GM23338 (cell line): Measurements from ENCODE around the gene CCDC102A. TPM values are rescaled to one million over a fixed set of nuclear protein-coding genes. Genes with fewer than 3 reads are reported as not detected.

Source experiments
- ATAC-seq: fragments of 200-7000 bp; cut with Tn5 transposase; 3 replicates; pipeline ENCODE4 v1.9.1; 2020
- DNase-seq: peaks from one replicate; pipeline ENCODE4 v3.0.0-alpha.2; 2015; ENCODE audit warnings: low spot score
- H2AFZ ChIP-seq: fragments of 200-600 bp; sonication (generic); 2 replicates; pipeline ENCODE4 v1.8.0; 2016; ENCODE audit warnings: antibody characterized with exemption, mild to moderate bottlenecking, moderate library complexity
- H3F3A ChIP-seq: fragments of 200-600 bp; sonication (generic); replicated peaks from 2 replicates; pipeline ENCODE4 v1.8.0; 2017; ENCODE audit warnings: antibody characterized with exemption, mixed run types, low read depth
- H3K27ac ChIP-seq: fragments of 200-600 bp; sonication (generic); 2 replicates; pipeline ENCODE4 v1.6.1; 2016; ENCODE audit warnings: low read depth
- H3K27me3 ChIP-seq: fragments of 200-600 bp; sonication (generic); 2 replicates; pipeline ENCODE4 v1.8.0; 2016; ENCODE audit warnings: mild to moderate bottlenecking, mixed run types, moderate library complexity; ENCODE audit not compliant: insufficient read depth
- H3K36me3 ChIP-seq: fragments of 200-600 bp; sonication (generic); 2 replicates; pipeline ENCODE4 v1.8.0; 2016; ENCODE audit warnings: mild to moderate bottlenecking; ENCODE audit not compliant: insufficient read depth
- H3K4me1 ChIP-seq: fragments of 200-600 bp; sonication (generic); 2 replicates; pipeline ENCODE4 v1.8.0; 2016; ENCODE audit warnings: mild to moderate bottlenecking, moderate library complexity; ENCODE audit not compliant: insufficient read depth
- H3K4me2 ChIP-seq: fragments of 200-600 bp; sonication (generic); 2 replicates; pipeline ENCODE4 v1.7.1; 2017; ENCODE audit warnings: mixed run types
- H3K4me3 ChIP-seq: fragments of 200-600 bp; sonication (generic); 2 replicates; pipeline ENCODE4 v1.6.1; 2016; ENCODE audit warnings: mixed run types
- H3K79me2 ChIP-seq: fragments of 200-600 bp; sonication (generic); replicated peaks from 2 replicates; pipeline ENCODE4 v1.8.0; 2017; ENCODE audit warnings: mild to moderate bottlenecking; ENCODE audit not compliant: insufficient read depth
- H3K9me2 ChIP-seq: fragments of 200-600 bp; sonication (generic); 2 replicates; pipeline ENCODE4 v1.8.0; 2017; ENCODE audit not compliant: insufficient read depth
- H4K20me1 ChIP-seq: fragments of 200-600 bp; sonication (generic); replicated peaks from 2 replicates; pipeline ENCODE4 v1.8.0; 2017; ENCODE audit warnings: mild to moderate bottlenecking; ENCODE audit not compliant: insufficient read depth
- H3K27ac Mint-ChIP-seq: 2 replicates; pipeline ENCODE4 v1.8.0; 2020; ENCODE audit warnings: inconsistent platforms, mild to moderate bottlenecking, moderate library complexity, mixed read lengths
- H3K27me3 Mint-ChIP-seq: 3 replicates; pipeline ENCODE4 v1.8.0; 2022; ENCODE audit warnings: low read depth, mild to moderate bottlenecking, moderate library complexity, mixed read lengths, inconsistent platforms; ENCODE audit not compliant: insufficient read depth, poor library complexity
- H3K36me3 Mint-ChIP-seq: 3 replicates; pipeline ENCODE4 v1.8.0; 2021; ENCODE audit warnings: low read depth, mild to moderate bottlenecking, inconsistent platforms, moderate library complexity, mixed read lengths
- H3K4me1 Mint-ChIP-seq: 3 replicates; pipeline ENCODE4 v1.8.0; 2020; ENCODE audit warnings: mild to moderate bottlenecking, inconsistent platforms, mixed read lengths
- H3K4me3 Mint-ChIP-seq: 3 replicates; pipeline ENCODE4 v1.8.0; 2021; ENCODE audit warnings: moderate library complexity, mild to moderate bottlenecking, inconsistent platforms, mixed read lengths
- H3K9me3 Mint-ChIP-seq: 3 replicates; pipeline ENCODE4 v1.8.0; 2020; ENCODE audit warnings: moderate library complexity, mild to moderate bottlenecking, inconsistent platforms, mixed read lengths
- CREB1 ChIP-seq: fragments of 250-450 bp; sonication (Bioruptor Pico); IDR thresholded peaks from 2 replicates; pipeline ENCODE4 v1.5.0; 2020; ENCODE audit warnings: low read depth, mild to moderate bottlenecking, moderate library complexity
- EZH2phosphoT487 ChIP-seq: fragments of 200-600 bp; sonication (generic); IDR thresholded peaks from one replicate; pipeline ENCODE4 v1.8.1; 2018; ENCODE audit warnings: antibody characterized with exemption; ENCODE audit not compliant: unreplicated experiment
- JUNB ChIP-seq: IDR thresholded peaks from one replicate; pipeline ENCODE4 v1.6.1; 2016; ENCODE audit warnings: antibody characterized with exemption; ENCODE audit not compliant: unreplicated experiment
- NANOG ChIP-seq: IDR thresholded peaks from 2 replicates; pipeline ENCODE4 v1.6.1; 2016; ENCODE audit warnings: antibody characterized with exemption, borderline replicate concordance
- POLR2AphosphoS5 ChIP-seq: IDR thresholded peaks from 2 replicates; pipeline ENCODE4 v1.6.1; 2016; ENCODE audit warnings: antibody characterized with exemption, low read depth
- STAT1 ChIP-seq: IDR thresholded peaks from one replicate; pipeline ENCODE4 v1.6.1; 2016; ENCODE audit warnings: antibody characterized with exemption; ENCODE audit not compliant: unreplicated experiment
- ZNF331 ChIP-seq: fragments of 250-450 bp; sonication (Bioruptor Pico); IDR thresholded peaks from 2 replicates; pipeline ENCODE4 v1.5.0; 2020; ENCODE audit warnings: low read depth, mild to moderate bottlenecking, moderate library complexity
- polyA plus RNA-seq: library from polyadenylated mRNA; unstranded; fragments of >200 nt; fragmentation: Nextera tagmentation; extraction: Ambion mirVana; gene quantifications from 2 replicates; pipeline ENCODE4 v1.2.1, GENCODE V29; 2016
- total RNA-seq: library from RNA; depleted of rRNA; stranded (reverse); fragments of >200 nt; shearing (Covaris generic); gene quantifications from 2 replicates; pipeline ENCODE4 v1.2.3, GENCODE V29; 2014
- TF ChIP-seq, protein P1 (sequence below): IDR thresholded peaks from one replicate; pipeline ENCODE4 v1.6.1; 2018; ENCODE audit warnings: antibody characterized with exemption; ENCODE audit not compliant: unreplicated experiment
- TF ChIP-seq, protein P2 (sequence below), 2 experiments: fragments of 200-600 bp in 1 of 2; sonication (generic) in 1 of 2; conservative IDR thresholded peaks; 2 replicates each; pipeline versions ENCODE4 v1.5.1 to v1.6.1; 2016 to 2017; ENCODE audit warnings: antibody characterized with exemption in 2 of 2, low read depth in 2 of 2, mild to moderate bottlenecking in 2 of 2, moderate library complexity in 1 of 2

CCDC102A gene
- total and polyA plus RNA-seq, 2 experiments from 2014 or later: 2.0 to 5.2 TPM

DNA sequence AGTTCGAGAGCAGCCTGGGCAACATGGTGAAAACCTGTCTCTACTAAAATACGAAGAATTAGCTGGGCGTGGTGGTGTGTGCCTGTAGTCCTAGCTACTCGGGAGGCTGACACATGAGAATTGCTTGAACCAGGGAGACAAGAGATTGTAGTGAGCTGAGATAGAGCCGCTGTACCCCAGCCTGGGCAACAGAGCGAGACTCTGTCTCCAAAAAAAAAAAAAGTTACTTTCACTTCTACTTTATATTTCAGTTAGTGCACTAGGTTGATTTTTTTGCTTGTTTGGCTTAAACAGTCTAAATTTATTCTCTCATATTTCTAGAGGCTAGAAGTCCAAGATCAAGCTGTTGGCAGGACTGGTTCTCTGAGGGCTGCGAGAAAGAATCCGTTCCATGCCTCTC, 13.4 kb downstream of the CCDC102A start (continued):
- TF ChIP-seq ZNF331 (CRISPR knock-in tag) (no peak), EZH2phosphoT487 (no peak), NANOG (no peak), JUNB (no peak)
- TF ChIP-seq, protein P1, sequence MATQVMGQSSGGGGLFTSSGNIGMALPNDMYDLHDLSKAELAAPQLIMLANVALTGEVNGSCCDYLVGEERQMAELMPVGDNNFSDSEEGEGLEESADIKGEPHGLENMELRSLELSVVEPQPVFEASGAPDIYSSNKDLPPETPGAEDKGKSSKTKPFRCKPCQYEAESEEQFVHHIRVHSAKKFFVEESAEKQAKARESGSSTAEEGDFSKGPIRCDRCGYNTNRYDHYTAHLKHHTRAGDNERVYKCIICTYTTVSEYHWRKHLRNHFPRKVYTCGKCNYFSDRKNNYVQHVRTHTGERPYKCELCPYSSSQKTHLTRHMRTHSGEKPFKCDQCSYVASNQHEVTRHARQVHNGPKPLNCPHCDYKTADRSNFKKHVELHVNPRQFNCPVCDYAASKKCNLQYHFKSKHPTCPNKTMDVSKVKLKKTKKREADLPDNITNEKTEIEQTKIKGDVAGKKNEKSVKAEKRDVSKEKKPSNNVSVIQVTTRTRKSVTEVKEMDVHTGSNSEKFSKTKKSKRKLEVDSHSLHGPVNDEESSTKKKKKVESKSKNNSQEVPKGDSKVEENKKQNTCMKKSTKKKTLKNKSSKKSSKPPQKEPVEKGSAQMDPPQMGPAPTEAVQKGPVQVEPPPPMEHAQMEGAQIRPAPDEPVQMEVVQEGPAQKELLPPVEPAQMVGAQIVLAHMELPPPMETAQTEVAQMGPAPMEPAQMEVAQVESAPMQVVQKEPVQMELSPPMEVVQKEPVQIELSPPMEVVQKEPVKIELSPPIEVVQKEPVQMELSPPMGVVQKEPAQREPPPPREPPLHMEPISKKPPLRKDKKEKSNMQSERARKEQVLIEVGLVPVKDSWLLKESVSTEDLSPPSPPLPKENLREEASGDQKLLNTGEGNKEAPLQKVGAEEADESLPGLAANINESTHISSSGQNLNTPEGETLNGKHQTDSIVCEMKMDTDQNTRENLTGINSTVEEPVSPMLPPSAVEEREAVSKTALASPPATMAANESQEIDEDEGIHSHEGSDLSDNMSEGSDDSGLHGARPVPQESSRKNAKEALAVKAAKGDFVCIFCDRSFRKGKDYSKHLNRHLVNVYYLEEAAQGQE: no peak

DNA sequence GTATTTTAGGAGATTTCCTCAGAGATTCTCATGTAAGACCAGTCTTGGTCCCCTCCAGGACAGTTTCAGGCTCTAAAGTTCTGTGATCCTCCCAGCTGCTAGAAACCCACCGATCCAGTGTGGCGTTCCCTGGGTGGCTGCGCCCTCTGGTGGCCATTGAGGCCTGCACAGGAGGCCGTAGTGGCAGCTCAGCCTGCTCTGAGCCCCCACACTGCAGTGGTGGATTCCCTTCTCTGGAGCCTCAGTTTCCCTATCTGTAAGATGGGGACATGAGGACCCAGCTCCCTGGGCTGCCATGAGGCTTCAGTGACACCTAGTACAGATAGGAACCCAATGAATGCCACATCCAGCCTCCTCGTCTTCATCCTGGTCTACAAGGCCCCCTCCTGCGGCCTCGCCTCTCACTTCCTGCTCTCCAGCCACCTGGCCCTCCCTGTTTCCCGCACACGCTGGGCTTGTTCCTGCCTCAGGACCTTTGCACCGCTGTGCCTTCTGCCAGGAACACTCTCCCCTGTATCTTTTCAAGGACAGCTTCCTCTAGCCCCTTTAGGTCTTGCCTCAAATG, 16.5 kb downstream of the CCDC102A start:
- Histone ChIP-seq H3K79me2 (no peaks in the 10 kb centered on the region), H3K27me3 (no peaks in the 10 kb centered on the region), H3K27ac (no peak overlapping the region), H3K36me3 (no peaks in the 10 kb centered on the region), H3K4me2 (no peak overlapping the region), H3K4me1 (0 out of 2 replicates have a peak, but pooled peaks cover 4% of the 10 kb centered on the region), H4K20me1 (no peaks in the 10 kb centered on the region), H2AFZ (no peak overlapping the region), H3K4me3 (no peak overlapping the region), H3F3A (no peaks in the 10 kb centered on the region), H3K9me2 (no peaks in the 10 kb centered on the region)
- no peak overlapping the region for H3K27ac Mint-ChIP-seq
- no peak overlapping the region for H3K4me3 Mint-ChIP-seq
- DNase-seq: peak; percentile 88
- peaks cover 4% of the 10 kb centered on the region; the same call in 1 of the 3 replicates for H3K36me3 Mint-ChIP-seq
- H3K4me1 Mint-ChIP-seq: peaks cover 6% of the 10 kb centered on the region; the same call in 2 of the 3 replicates
- H3K9me3 Mint-ChIP-seq: no peaks in the 10 kb centered on the region; the same call in 2 of the 3 replicates
- H3K27me3 Mint-ChIP-seq: peaks cover 12% of the 10 kb centered on the region
- peak; percentile 95 for ATAC-seq
- TF ChIP-seq EZH2phosphoT487 (no peak), ZNF331 (CRISPR knock-in tag) (no peak), STAT1 (no peak)
- TF ChIP-seq, protein P2, sequence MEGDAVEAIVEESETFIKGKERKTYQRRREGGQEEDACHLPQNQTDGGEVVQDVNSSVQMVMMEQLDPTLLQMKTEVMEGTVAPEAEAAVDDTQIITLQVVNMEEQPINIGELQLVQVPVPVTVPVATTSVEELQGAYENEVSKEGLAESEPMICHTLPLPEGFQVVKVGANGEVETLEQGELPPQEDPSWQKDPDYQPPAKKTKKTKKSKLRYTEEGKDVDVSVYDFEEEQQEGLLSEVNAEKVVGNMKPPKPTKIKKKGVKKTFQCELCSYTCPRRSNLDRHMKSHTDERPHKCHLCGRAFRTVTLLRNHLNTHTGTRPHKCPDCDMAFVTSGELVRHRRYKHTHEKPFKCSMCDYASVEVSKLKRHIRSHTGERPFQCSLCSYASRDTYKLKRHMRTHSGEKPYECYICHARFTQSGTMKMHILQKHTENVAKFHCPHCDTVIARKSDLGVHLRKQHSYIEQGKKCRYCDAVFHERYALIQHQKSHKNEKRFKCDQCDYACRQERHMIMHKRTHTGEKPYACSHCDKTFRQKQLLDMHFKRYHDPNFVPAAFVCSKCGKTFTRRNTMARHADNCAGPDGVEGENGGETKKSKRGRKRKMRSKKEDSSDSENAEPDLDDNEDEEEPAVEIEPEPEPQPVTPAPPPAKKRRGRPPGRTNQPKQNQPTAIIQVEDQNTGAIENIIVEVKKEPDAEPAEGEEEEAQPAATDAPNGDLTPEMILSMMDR (conservative IDR thresholded peaks at IDR 0.05; ENCODE audit: low read depth in 2 of 2): peak; percentile 98 to 99

GRCh38 chr16:57518922-57519321, 17.4 kb downstream of the CCDC102A start:
- Histone ChIP-seq H3K79me2 (no peaks in the 10 kb centered on the region), H3K4me2 (no peak overlapping the region), H3K27ac (no peak overlapping the region), H4K20me1 (no peaks in the 10 kb centered on the region), H3F3A (no peaks in the 10 kb centered on the region), H3K4me3 (no peak overlapping the region), H3K36me3 (no peaks in the 10 kb centered on the region), H3K4me1 (0 out of 2 replicates have a peak, but pooled peaks cover 4% of the 10 kb centered on the region), H3K27me3 (no peaks in the 10 kb centered on the region), H2AFZ (no peak overlapping the region), H3K9me2 (no peaks in the 10 kb centered on the region)
- Mint-ChIP-seq H3K4me3 (no peak overlapping the region; the same call in 2 of the 3 replicates), H3K9me3 (no peaks in the 10 kb centered on the region; the same call in 2 of the 3 replicates), H3K27ac (no peak overlapping the region), H3K27me3 (peaks cover 12% of the 10 kb centered on the region), H3K4me1 (peaks cover 6% of the 10 kb centered on the region; the same call in 2 of the 3 replicates), H3K36me3 (peaks cover 6% of the 10 kb centered on the region; the same call in 1 of the 3 replicates)
- ATAC-seq: no peak
- DNase-seq: no peak
- no peak for TF ChIP-seq POLR2AphosphoS5
- TF ChIP-seq CREB1 (CRISPR knock-in tag): no peak
- TF ChIP-seq JUNB: no peak
- TF ChIP-seq, protein P2 (conservative IDR thresholded peaks at IDR 0.05; ENCODE audit: low read depth in 2 of 2): no peak
